ENCODE data around the gene CRB1. TPM values are rescaled to one million over a fixed set of nuclear protein-coding genes. Genes with fewer than 3 reads are reported as not detected.

Gene CRB1
- total RNA-seq, 4 donors from 2014 or later = 0.44 to 2.5 (median 1.0) TPM

GRCh38 chr1:197269053-197269452, 1.0 kb downstream of the CRB1 start:
- no peaks in the 10 kb centered on the region for H3K4me1 ChIP-seq
- H3K36me3 ChIP-seq = no peaks in the 10 kb centered on the region
- H3K9me3 ChIP-seq = no peaks in the 10 kb centered on the region
- ATAC-seq = no peak
- no peak for DNase-seq
- in situ Hi-C loops (cut with MboI; ENCODE audit: low sequenced_read_pairs in 4 of 4) = no loop called here
- no peak overlapping the region for H3K4me3 ChIP-seq
- no peaks in the 10 kb centered on the region for H3K27me3 ChIP-seq
- no peak overlapping the region for H3K27ac ChIP-seq
- no peak for TF ChIP-seq POLR2A (IDR thresholded peaks at IDR 0.05)
- intact Hi-C loops (cut with DNase I; ENCODE audit: low total_unique reads) = no loop called here

GRCh38 chr1:197272791-197273190, 4.7 kb downstream of the CRB1 start:
- no peak overlapping the region for H3K27ac ChIP-seq
- no peak overlapping the region for H3K4me3 ChIP-seq
- ATAC-seq (no peak), DNase-seq (no peak)
- no peaks in the 10 kb centered on the region for H3K36me3 ChIP-seq
- no peaks in the 10 kb centered on the region for H3K9me3 ChIP-seq
- H3K4me1 ChIP-seq = no peaks in the 10 kb centered on the region
- TF ChIP-seq CTCF (IDR thresholded peaks at IDR 0.05 in 4 of 5, conservative IDR thresholded peaks at IDR 0.05 in 1 of 5) (no peak), POLR2A (IDR thresholded peaks at IDR 0.05) (no peak)
- in situ Hi-C loops (cut with MboI; ENCODE audit: low sequenced_read_pairs in 4 of 4) = no loop called here
- H3K27me3 ChIP-seq = no peaks in the 10 kb centered on the region
- intact Hi-C loops (cut with DNase I; ENCODE audit: low total_unique reads) = no loop called here

- Histone ChIP-seq H3K27me3 (no peaks in the 10 kb centered on the region), H3K36me3 (no peaks in the 10 kb centered on the region), H3K4me1 (no peaks in the 10 kb centered on the region), H3K27ac (no peak overlapping the region), H3K4me3 (no peak overlapping the region), H3K9me3 (no peaks in the 10 kb centered on the region)
- no peak for ATAC-seq
- no peak for DNase-seq
- TF ChIP-seq POLR2A (IDR thresholded peaks at IDR 0.05) = no peak
- TF ChIP-seq CTCF (IDR thresholded peaks at IDR 0.05 in 4 of 5, conservative IDR thresholded peaks at IDR 0.05 in 1 of 5) = no peak
- intact Hi-C loops (cut with DNase I; ENCODE audit: low total_unique reads) (no loop called here), in situ Hi-C loops (cut with MboI; ENCODE audit: low sequenced_read_pairs in 4 of 4) (no loop called here)
Measured at GRCh38 chr1:197277166-197277565, 9.1 kb downstream of the CRB1 start.

- Histone ChIP-seq H3K27me3 (no peaks in the 10 kb centered on the region), H3K36me3 (no peaks in the 10 kb centered on the region), H3K4me1 (no peaks in the 10 kb centered on the region), H3K27ac (no peak overlapping the region), H3K4me3 (no peak overlapping the region), H3K9me3 (no peaks in the 10 kb centered on the region)
- ATAC-seq = no peak
- no peak for DNase-seq
- no peak for TF ChIP-seq CTCF (IDR thresholded peaks at IDR 0.05 in 4 of 5, conservative IDR thresholded peaks at IDR 0.05 in 1 of 5)
- no peak for TF ChIP-seq POLR2A (IDR thresholded peaks at IDR 0.05)
- intact Hi-C loops (cut with DNase I; ENCODE audit: low total_unique reads) (no loop called here), in situ Hi-C loops (cut with MboI; ENCODE audit: low sequenced_read_pairs in 4 of 4) (no loop called here)
Measured at GRCh38 chr1:197284325-197284724, 16.3 kb downstream of the CRB1 start.

GRCh38 chr1:197284966-197285365, 16.9 kb downstream of the CRB1 start:
- Histone ChIP-seq H3K36me3 (no peaks in the 10 kb centered on the region), H3K9me3 (no peaks in the 10 kb centered on the region), H3K27ac (no peak overlapping the region), H3K27me3 (no peaks in the 10 kb centered on the region), H3K4me3 (no peak overlapping the region), H3K4me1 (no peaks in the 10 kb centered on the region)
- TF ChIP-seq POLR2A (IDR thresholded peaks at IDR 0.05) (no peak), CTCF (IDR thresholded peaks at IDR 0.05 in 4 of 5, conservative IDR thresholded peaks at IDR 0.05 in 1 of 5) (no peak)
- DNase-seq (no peak), ATAC-seq (no peak)
- intact Hi-C loops (cut with DNase I; ENCODE audit: low total_unique reads) = no loop called here
- in situ Hi-C loops (cut with MboI; ENCODE audit: low sequenced_read_pairs in 4 of 4) = no loop called here
